Parathyroid adenoma (tissue), 2 donors: ENCODE measurements around the gene ADCY5.

Experiments used
- H2AFZ ChIP-seq: fragments of 300-600 bp; sonication (generic); one replicate; pipeline ENCODE4 v1.7.0; 2017; ENCODE audit warnings: antibody characterized with exemption, mild to moderate bottlenecking
- H3K27ac ChIP-seq: fragments of 300-600 bp; sonication (generic); one replicate; pipeline ENCODE4 v1.7.0; 2017
- H3K27me3 ChIP-seq: fragments of 300-600 bp; sonication (generic); one replicate; pipeline ENCODE4 v1.7.0; 2017; ENCODE audit warnings: low read length; ENCODE audit not compliant: control insufficient read depth, insufficient read depth
- H3K36me3 ChIP-seq: fragments of 300-600 bp; sonication (generic); one replicate; pipeline ENCODE4 v1.7.0; 2017; ENCODE audit warnings: low read length; ENCODE audit not compliant: control insufficient read depth, insufficient read depth
- H3K4me1 ChIP-seq: fragments of 300-600 bp; sonication (generic); one replicate; pipeline ENCODE4 v1.7.0; 2017; ENCODE audit warnings: control low read depth
- H3K4me2 ChIP-seq: fragments of 300-600 bp; sonication (generic); one replicate; pipeline ENCODE4 v1.7.0; 2017; ENCODE audit warnings: low read length
- H3K4me3 ChIP-seq: fragments of 300-600 bp; sonication (generic); one replicate; pipeline ENCODE4 v1.7.0; 2017; ENCODE audit warnings: low read depth, low read length
- H3K79me2 ChIP-seq: fragments of 300-600 bp; sonication (generic); one replicate; pipeline ENCODE4 v1.7.0; 2017; ENCODE audit warnings: control low read depth
- H3K9ac ChIP-seq: fragments of 300-600 bp; sonication (generic); one replicate; pipeline ENCODE4 v1.7.0; 2017; ENCODE audit warnings: mild to moderate bottlenecking
- H3K9me3 ChIP-seq: fragments of 300-600 bp; sonication (generic); one replicate; pipeline ENCODE4 v1.7.0; 2017; ENCODE audit warnings: low read length; ENCODE audit not compliant: control insufficient read depth
- CTCF ChIP-seq: fragments of 300-600 bp; sonication (generic); IDR thresholded peaks from one replicate; pipeline ENCODE4 v1.7.0; 2017; ENCODE audit warnings: antibody characterized with exemption, mild to moderate bottlenecking
- donor health status: primary hyperparathyroidism.

ADCY5 gene

GRCh38 chr3:123481722-123482457, 33.0 kb upstream of the ADCY5 start:
- no peaks in the 10 kb centered on the region for H3K9me3 ChIP-seq
- no peaks in the 10 kb centered on the region for H3K36me3 ChIP-seq
- H3K9ac ChIP-seq, result no peak overlapping the region
- H3K4me1 ChIP-seq, result no peaks in the 10 kb centered on the region
- TF ChIP-seq CTCF, result no peak
- H3K4me3 ChIP-seq, result no peak overlapping the region
- H3K27me3 ChIP-seq, result no peaks in the 10 kb centered on the region
- no peak overlapping the region for H3K4me2 ChIP-seq
- H2AFZ ChIP-seq, result no peak overlapping the region
- no peak overlapping the region for H3K27ac ChIP-seq
- H3K79me2 ChIP-seq, result no peaks in the 10 kb centered on the region

GRCh38 chr3:123481071-123481470, 32.2 kb upstream of the ADCY5 start:
- no peak overlapping the region for H3K4me2 ChIP-seq

GRCh38 chr3:123480428-123480827, 31.5 kb upstream of the ADCY5 start:
- Histone ChIP-seq H3K4me3 (no peak overlapping the region), H2AFZ (no peak overlapping the region), H3K27ac (no peak overlapping the region), H3K9ac (no peak overlapping the region), H3K27me3 (no peaks in the 10 kb centered on the region), H3K9me3 (no peaks in the 10 kb centered on the region), H3K4me1 (no peaks in the 10 kb centered on the region), H3K36me3 (no peaks in the 10 kb centered on the region), H3K4me2 (no peak overlapping the region), H3K79me2 (no peaks in the 10 kb centered on the region)
- no peak for TF ChIP-seq CTCF

More at GRCh38 chr3:123481071-123481470, 32.2 kb upstream of the ADCY5 start:
- no peak for TF ChIP-seq CTCF
- Histone ChIP-seq H3K27me3 (no peaks in the 10 kb centered on the region), H3K4me3 (no peak overlapping the region), H3K4me1 (no peaks in the 10 kb centered on the region), H2AFZ (no peak overlapping the region), H3K27ac (no peak overlapping the region), H3K9me3 (no peaks in the 10 kb centered on the region), H3K79me2 (no peaks in the 10 kb centered on the region), H3K9ac (no peak overlapping the region), H3K36me3 (no peaks in the 10 kb centered on the region)

- Histone ChIP-seq H3K4me1 (no peaks in the 10 kb centered on the region), H3K4me2 (no peak overlapping the region)
- no peak for TF ChIP-seq CTCF
These were observed 31.0 kb upstream of the ADCY5 start for GRCh38 chr3:123479891-123480290.

GRCh38 chr3:123478314-123478713, 29.4 kb upstream of the ADCY5 start:
- H3K27me3 ChIP-seq, result no peaks in the 10 kb centered on the region
- no peak overlapping the region for H3K27ac ChIP-seq
- no peak for TF ChIP-seq CTCF
- no peak overlapping the region for H2AFZ ChIP-seq
- H3K4me3 ChIP-seq, result no peak overlapping the region
- no peak overlapping the region for H3K9ac ChIP-seq
- H3K79me2 ChIP-seq, result no peaks in the 10 kb centered on the region
- H3K4me1 ChIP-seq, result no peaks in the 10 kb centered on the region
- no peaks in the 10 kb centered on the region for H3K9me3 ChIP-seq
- H3K4me2 ChIP-seq, result no peak overlapping the region
- no peaks in the 10 kb centered on the region for H3K36me3 ChIP-seq

More at GRCh38 chr3:123479891-123480290, 31.0 kb upstream of the ADCY5 start:
- Histone ChIP-seq H3K27ac (no peak overlapping the region), H3K27me3 (no peaks in the 10 kb centered on the region), H3K9ac (no peak overlapping the region), H2AFZ (no peak overlapping the region), H3K4me3 (no peak overlapping the region), H3K79me2 (no peaks in the 10 kb centered on the region), H3K9me3 (no peaks in the 10 kb centered on the region), H3K36me3 (no peaks in the 10 kb centered on the region)
